GM21360 (cell line): ENCODE measurements around the gene BAX.
"Not testable (repeated sequence)": the region's sequence is repeated elsewhere in the genome, so short reads cannot be mapped to it uniquely, and the experiment has no call there.

ENCODE experiments used
- ATAC-seq: cut with Tn5 transposase; IDR thresholded peaks from one replicate; pipeline ENCODE4 v1.9.1; 2021; ENCODE audit warnings: mild to moderate bottlenecking, moderate library complexity; ENCODE audit not compliant: unreplicated experiment

BAX gene

DNA sequence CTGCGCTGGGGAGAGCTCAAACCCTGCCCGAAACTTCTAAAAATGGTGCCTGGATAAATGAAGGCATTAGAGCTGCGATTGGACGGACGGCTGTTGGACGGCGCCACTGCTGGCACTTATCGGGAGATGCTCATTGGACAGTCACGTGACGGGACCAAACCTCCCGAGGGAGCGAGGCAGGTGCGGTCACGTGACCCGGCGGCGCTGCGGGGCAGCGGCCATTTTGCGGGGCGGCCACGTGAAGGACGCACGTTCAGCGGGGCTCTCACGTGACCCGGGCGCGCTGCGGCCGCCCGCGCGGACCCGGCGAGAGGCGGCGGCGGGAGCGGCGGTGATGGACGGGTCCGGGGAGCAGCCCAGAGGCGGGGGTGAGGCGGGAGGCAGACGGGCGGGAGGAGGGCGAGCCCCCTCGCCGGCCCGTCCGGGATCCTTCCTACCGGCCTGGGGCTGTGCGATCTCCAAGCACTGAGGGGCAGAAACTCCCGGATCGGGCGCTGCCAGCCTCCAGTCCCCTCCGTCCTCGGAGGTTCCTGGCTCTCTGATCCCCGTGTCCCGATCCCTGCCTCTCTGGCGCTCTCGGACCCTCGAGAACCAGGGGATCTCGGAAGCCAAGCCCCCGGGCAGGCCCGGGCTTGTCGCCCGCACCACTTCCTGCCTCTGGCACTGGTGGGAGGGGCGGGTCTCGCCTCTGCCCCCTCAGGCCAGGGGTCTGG, at the start of gene BAX:
Gene BAX, plus strand, starts transcription at position 281 of the 713 bp plus-strand sequence. Its CDS starts 54 bp downstream, at position 335.
- peak; percentile 86 for ATAC-seq

DNA sequence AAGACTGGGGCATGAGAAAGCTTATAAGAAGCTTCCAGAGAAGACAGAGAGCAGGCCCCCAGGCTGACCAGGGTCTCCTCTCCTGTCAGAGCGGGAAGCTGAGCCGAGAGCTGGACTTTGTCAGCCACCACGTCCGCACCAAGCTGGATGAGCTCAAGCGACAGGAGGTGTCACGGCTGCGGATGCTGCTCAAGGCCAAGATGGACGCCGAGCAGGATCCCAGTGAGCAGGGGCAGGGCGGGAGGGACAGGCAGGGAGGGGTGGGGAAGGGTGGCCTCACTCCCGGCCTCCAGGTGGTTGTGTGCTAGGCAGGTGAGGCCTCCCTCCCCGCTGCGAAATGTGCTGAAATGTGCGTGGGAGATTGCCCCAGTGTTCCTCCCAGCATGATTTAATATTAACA, 49.0 kb upstream of the BAX start:
- ATAC-seq, result no peak

DNA sequence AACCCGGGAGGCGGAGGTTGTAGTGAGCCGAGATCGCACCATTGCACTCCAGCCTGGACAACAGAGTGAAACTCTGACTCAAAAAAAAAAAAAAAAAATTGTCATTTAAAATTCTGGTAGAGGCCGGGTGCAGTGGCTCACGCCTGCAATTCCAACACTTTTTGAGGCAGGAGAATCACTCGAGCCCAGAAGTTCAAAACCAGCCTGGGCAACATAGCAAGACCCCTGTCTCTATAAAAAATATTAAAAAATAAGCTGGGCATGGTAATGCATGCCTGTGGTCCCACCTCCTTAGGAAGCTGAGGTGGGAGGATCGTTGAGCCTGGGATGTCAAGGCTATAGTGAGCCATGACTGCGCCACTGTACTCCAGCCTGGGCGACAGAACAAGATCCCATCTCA, 48.4 kb upstream of the BAX start:
- ATAC-seq, result no peak

DNA sequence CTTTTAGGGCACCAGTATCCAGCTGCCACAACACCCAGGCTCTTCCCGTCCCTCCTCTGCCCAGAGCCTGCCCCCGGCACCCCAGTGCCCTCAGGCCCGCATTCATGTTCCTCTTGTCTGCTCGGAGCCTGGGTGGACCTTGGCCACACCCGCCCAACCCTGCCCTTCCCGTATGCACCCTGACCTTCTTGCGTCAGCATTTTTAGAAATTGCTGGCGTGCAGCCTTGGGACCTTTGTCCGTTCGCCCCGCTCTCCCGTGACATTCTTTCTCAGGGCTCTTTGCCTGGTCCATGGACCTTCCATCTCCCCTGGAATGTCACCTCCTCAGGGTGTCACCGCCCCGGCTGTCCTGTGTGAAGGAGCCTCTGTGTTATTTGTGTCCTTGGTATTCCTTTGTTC, 47.0 kb upstream of the BAX start:
- no peak for ATAC-seq

DNA sequence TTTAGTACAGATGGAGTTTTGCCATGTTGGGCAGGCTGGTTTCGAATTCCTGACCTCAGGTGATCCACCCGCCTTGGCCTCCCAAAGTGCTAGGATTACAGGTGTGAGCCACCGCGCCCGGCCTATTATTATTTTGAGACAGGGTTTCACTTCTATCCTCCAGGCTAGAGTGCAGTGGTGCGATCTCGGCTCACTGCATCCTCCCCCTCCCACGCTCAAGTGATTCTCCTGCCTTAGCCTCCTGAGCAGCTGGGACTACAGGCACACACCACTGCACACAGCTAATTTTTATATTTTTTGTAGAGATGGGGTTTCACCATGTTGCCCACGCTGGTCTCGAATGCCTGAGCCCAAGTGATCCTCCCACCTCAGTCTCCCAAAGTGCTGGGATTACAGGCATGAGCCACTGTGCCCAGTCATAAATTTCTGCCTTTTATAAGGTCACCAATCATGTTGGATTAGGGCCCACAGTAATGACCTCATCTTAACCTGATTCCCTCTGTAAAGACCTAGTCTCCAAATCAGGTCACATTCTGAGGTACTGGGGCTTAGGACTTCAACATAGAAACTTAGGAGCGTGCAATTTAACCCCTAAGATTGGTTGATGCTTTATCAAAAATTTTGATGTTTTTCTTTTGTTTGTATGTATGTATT, 45.1 kb upstream of the BAX start:
- not testable (repeated sequence) for ATAC-seq

DNA sequence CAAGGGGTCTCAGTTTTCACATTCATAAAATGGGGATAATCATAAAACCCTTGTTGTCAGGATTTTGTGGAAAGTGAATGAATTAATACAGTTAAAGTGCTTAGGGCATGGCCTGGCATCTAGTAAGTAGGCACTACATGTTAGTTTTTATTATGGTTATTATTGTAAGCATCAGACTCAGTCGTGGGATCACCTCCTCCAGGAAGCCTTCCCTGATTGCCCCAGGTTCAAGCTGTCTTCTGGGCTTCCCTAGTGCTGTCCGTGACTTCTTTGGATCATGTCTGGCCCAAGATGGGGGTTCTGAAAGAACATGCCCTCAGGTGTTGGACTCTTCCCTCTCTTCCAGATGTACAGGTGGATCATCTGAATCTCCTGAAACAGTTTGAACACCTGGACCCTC, 43.9 kb upstream of the BAX start:
- ATAC-seq, result no peak

DNA sequence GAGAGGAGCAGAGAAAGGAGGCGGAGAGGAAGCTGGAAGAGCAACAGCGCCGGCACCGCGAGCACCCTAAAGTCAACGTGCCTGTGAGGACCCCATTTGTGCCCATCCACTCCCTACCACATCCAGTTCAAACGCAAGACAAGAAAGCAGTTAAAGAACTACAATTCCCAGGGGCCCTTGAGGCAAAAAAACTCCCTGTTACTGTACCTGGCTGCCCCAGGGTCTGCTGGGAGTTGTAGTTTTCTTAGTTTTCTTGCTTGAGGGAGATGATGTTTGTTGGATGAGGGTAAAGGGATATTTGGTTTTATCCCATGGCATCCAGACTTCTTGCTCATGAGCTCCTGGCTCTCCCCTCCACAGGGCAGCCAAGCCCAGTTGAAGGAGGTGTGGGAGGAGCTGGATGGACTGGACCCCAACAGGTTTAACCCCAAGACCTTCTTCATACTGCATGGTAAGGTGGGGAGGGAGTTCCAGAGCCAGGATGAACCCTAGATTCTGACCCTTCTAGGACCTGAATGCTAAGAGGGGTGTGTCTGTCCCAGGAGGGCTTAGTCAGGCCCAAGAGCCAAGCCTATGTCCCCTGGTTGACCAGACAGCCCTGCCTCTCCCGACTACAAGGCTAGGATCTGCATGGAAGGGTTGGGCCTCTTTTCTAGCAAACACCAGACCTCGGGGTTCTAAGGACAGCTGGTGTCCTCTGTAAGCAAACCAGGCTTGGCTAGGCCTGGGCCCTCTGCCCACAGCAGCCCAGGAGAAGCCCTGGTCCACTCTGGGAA, 41.4 kb upstream of the BAX start:
- no peak for ATAC-seq

DNA sequence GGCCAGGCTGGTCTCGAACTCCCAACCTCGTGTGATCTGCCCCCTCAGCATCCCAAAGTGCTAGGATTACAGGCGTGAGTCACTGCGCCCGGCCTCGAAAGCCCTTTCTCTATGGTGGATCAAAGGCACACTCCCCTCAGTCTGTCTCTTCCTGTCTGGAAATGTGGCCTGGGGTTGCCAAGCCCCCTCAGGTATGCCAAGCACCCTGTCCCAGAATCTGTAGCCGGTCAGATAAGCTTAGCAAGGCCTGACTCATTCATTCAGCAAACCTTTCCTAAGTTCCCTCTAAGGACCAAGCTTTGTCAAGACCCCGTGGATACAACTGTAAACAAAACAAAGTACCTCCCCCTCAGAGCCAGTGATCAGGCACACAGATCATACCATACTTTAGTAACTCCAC, 40.5 kb upstream of the BAX start:
- ATAC-seq, result no peak

DNA sequence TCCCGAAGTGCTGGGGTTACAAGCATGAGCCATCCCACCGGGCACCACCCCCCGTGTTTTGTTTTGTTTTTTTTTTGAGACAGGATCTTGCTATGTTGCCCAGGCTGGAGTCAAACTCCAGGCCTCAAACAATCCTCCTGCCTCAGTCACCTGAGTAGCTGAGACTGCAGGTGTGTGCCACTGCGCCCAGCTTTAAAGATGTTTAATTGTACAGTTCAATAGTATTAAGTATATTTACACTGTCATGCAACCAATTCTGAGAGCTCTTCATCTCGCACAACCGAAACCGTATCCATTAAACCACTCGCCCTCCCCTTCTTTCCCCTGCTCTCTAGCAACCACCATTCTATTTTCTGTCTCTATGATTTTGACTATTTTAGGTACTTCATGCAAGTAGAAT, 38.9 kb upstream of the BAX start:
- no peak for ATAC-seq

DNA sequence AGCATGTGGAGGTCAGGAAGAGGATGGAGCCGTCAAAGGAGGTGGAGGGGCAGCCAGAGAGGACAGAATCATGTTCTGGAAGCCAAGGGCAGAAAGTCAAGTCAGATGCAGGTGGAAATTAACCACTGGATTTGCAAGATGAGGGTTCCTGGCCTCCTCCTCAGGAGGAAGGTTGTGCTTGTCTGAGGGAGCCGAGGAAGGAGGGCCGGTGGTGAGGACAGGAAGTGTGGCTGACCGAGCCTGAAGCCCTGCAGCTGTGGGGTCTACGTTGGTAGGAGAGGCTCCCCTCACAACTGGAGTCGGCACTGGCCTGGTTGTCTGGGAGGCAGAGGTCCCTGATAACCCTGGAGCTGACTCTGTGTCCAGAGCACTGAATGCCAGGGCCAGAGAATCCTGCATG, 36.6 kb upstream of the BAX start:
- ATAC-seq, result no peak

DNA sequence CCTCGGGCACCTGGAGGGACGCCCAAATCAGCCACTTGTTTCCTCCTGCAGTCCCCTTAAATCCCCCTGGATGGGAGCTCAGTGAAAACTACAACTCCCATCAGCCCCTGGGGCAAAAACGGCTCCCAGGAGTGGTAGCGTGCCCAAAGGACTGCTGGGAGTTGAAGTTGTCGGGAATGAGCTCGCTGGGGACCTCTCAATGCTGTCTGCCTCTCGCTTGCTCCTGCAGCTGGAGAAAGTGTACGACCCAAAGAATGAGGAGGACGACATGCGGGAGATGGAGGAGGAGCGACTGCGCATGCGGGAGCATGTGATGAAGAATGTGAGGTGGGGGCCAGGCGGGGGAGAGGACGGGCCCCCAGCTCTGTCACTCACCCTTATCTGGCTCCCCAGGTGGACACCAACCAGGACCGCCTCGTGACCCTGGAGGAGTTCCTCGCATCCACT, 35.9 kb upstream of the BAX start:
- no peak for ATAC-seq

DNA sequence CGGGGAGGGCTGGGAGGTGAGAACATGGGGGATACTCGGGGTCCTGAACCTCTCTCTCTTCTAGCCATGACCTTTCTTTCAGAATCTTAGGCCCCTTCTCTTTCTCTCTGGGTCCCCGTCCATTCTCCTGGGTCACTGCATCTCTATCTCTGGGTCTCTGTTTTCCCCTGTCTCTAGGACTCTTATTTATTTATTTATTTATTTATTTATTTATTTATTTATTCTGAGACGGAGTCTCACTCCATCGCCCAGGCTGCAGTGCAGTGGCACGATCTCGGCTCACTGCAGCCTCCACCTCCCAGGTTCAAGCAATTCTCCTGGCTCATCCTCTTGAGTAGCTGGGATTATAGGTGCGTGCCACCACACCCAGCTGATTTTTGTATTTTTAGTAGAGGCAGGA, 35.4 kb upstream of the BAX start:
- not testable (repeated sequence) for ATAC-seq

DNA sequence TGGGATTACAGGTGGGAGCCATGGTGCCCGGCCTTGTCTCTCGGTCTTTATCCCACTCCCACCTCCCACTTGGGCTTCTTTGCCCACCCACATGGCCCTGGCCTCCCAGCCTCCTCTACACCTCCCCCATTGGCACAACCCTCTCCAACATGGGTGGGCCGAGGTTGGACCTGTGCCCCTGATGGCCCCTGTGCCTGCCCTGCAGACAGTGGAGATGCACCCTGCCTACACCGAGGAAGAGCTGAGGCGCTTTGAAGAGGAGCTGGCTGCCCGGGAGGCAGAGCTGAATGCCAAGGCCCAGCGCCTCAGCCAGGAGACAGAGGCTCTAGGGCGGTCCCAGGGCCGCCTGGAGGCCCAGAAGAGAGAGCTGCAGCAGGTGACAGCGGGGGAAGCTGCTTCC, 33.7 kb upstream of the BAX start:
- no peak for ATAC-seq

DNA sequence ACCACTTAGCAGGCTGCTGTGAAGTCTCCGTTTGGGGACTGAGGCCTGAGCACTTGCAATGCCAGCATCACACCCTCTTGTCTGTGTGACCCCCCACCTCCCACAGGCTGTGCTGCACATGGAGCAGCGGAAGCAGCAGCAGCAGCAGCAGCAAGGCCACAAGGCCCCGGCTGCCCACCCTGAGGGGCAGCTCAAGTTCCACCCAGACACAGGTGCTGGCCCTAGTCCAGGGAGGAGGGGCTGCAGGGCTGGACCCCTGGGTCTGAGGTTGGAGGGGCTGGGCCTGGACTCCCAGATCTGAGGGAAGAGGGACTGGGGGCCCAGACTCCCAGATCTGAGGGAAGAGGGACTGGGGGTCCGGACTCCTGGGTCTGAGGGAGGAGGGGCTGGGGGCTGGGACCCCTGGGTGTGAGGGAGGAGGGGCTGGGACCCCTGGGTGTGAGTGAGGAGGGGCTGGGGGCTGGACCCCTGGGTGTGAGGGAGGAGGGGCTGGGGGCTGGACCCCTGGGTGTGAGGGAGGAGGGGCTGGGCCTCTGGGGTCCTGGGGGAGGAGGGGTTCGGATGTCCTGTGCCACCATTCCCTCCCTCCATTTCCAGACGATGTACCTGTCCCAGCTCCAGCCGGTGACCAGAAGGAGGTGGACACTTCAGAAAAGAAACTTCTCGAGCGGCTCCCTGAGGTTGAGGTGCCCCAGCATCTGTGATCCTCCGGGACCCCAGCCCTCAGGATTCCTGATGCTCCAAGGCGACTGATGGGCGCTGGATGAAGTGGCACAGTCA, 32.8 kb upstream of the BAX start:
- ATAC-seq, result no peak

DNA sequence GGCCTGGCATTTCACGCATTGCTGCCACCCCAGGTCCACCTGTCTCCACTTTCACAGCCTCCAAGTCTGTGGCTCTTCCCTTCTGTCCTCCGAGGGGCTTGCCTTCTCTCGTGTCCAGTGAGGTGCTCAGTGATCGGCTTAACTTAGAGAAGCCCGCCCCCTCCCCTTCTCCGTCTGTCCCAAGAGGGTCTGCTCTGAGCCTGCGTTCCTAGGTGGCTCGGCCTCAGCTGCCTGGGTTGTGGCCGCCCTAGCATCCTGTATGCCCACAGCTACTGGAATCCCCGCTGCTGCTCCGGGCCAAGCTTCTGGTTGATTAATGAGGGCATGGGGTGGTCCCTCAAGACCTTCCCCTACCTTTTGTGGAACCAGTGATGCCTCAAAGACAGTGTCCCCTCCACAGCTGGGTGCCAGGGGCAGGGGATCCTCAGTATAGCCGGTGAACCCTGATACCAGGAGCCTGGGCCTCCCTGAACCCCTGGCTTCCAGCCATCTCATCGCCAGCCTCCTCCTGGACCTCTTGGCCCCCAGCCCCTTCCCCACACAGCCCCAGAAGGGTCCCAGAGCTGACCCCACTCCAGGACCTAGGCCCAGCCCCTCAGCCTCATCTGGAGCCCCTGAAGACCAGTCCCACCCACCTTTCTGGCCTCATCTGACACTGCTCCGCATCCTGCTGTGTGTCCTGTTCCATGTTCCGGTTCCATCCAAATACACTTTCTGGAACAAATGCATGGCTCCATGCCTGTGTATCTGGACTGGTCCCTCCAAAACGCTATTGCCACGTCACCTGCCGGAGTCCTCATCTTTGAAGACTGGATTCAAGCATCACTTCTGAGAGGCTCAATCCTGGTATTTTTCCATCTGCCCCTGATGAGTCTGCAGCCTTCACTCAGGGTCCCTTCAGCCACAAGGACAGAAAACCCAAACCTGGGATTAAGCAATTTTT, 31.9 kb upstream of the BAX start:
- ATAC-seq, result no peak

DNA sequence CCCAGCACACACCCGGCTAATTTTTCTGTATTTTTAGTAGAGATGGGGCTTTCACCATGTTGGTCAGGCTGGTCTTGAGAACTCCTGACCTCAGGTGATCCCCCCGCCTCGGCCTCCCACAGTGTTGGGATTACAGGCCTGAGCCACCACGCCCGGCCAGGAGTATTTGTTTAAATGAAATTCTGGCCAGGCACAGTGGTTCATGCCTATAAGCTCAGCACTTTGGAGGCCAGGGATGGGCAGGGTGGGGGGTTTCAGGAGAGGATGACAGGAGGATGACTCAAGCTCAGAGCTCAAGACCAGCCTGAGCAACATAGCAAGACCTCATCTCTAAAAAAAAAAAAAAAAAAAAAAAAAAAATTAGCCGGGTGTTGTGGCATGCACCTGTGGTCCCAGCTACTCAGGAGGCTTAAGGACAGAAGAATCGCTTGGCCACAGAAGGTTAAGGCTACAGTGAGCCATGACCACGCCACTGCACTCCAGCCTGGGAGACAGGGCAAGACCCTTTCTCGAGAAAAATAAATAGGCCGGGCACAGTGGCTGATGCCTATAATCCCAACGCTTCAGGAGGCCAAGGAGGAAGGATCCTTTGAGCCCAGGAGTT, 29.3 kb upstream of the BAX start:
- no peak for ATAC-seq

DNA sequence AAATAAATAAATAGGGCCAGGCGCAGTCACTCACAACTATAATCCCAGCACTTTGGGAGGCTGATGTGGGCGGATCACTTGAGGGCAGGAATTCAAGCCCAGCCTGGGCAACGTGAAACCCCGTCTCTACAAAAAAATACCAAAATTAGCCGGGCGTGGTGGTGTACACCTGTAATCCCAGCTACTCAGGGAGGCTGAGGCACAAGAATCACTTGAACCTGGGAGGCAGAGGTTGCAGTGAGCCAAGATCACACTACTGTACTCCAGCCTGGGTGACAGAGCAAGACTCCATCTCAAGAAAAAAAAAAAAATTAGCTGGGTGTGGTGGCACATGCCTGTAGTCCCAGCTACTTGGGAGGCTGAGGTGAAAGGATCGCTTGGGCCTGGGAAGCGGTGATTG, 28.8 kb upstream of the BAX start:
- ATAC-seq, result not testable (repeated sequence)

DNA sequence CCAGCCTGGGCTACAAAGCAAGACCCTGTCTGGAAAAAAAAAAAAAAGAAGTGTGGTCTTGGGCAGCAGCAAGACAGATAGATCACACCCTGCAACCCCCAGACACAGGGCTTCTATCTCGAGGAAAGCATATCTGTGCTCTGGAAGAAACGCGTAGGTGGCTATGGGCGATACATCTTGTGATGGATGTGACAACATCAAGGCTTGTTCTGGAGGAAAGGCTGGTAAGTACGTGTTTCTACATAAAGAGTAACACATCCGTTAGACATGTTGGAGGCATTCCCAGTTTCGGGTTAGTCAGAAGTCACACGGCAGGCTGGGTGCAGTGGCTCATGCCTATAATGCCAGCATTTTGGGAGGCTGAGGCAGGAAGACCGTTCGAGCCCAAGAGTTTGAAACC, 27.8 kb upstream of the BAX start:
- ATAC-seq, result no peak

DNA sequence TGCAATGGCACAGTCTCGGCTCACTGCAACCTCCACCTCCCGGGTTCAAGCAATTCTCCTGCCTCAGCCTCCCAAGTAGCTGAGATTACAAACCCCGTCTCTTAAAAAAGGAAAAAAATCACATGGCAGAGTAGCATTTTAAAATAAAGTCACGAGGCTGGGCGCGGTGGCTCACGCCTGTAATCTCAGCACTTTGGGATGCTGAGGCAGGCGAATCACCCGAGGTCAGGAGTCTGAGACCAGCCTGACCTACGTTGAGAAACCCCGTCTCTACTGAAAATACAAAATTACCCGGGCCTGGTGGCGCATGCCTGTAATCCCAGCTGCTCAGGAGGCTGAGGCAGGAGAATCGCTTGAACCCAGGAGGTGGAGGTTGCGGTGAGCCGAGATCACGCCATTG, 27.0 kb upstream of the BAX start:
- ATAC-seq, result not testable (repeated sequence)
